ENCODE data around the gene AHRR. TPM values are rescaled to one million over a fixed set of nuclear protein-coding genes. Genes with fewer than 3 reads are reported as not detected.

The AHRR gene
- polyA plus RNA-seq, 2 of the 4 experiments (the other 2 are of a cell fraction): 1.2 to 1.7 TPM

GRCh38 chr5:332843-333242, 11.3 kb downstream of the AHRR start:
- TF ChIP-seq HOXA7 (CRISPR knock-in tag; IDR thresholded peaks at IDR 0.05) (no peak), TFCP2L1 (CRISPR knock-in tag; IDR thresholded peaks at IDR 0.05) (no peak), RNF2 (IDR thresholded peaks at IDR 0.05; ENCODE audit: borderline replicate concordance, low read depth) (no peak), MYC (IDR thresholded peaks at IDR 0.05; ENCODE audit: borderline replicate concordance, low read length) (no peak), E2F6 (IDR thresholded peaks at IDR 0.05; ENCODE audit: borderline replicate concordance, low read depth) (no peak), ATOH8 (CRISPR knock-in tag; IDR thresholded peaks at IDR 0.05; ENCODE audit: low read depth) (no peak), ZFP36 (IDR thresholded peaks at IDR 0.05; ENCODE audit: borderline replicate concordance, partially characterized antibody) (no peak), CHD4 (IDR thresholded peaks at IDR 0.05; ENCODE audit: borderline replicate concordance) (no peak), ZSCAN20 (CRISPR knock-in tag; IDR thresholded peaks at IDR 0.05) (no peak), RFX5 (IDR thresholded peaks at IDR 0.05) (no peak), CTCF (IDR thresholded peaks at IDR 0.05) (no peak), SREBF2 (IDR thresholded peaks at IDR 0.05) (no peak), TP53 (CRISPR knock-in tag; IDR thresholded peaks at IDR 0.05) (no peak), HOXB13 (CRISPR knock-in tag; IDR thresholded peaks at IDR 0.05; ENCODE audit: low read depth) (no peak), PBX3 (IDR thresholded peaks at IDR 0.05) (no peak), FOXS1 (CRISPR knock-in tag; IDR thresholded peaks at IDR 0.05) (no peak), CHD2 (IDR thresholded peaks at IDR 0.05; ENCODE audit: low read length, partially characterized antibody) (no peak), MAX (IDR thresholded peaks at IDR 0.05) (no peak)
- no peak overlapping the region for H3K27ac ChIP-seq
- H3K9me3 ChIP-seq: no peaks in the 10 kb centered on the region
- ChIA-PET POLR2A (no interaction called here), CTCF (no interaction called here)
- DNase-seq (ENCODE audit: low read depth in 1 of 2, low spot score in 1 of 2): no peak
- no peak for ATAC-seq
- no peaks in the 10 kb centered on the region for H3K4me1 ChIP-seq
- 91% methylated on average over 5 of the region's 5 CpGs for WGBS (ENCODE audit: missing lambda C conversion rate)
- H3K4me2 ChIP-seq: no peak overlapping the region
- no peak overlapping the region for H3K4me3 ChIP-seq
- FAIRE-seq: no peak

- no peak for DNase-seq (ENCODE audit: low read depth in 1 of 2, low spot score in 1 of 2)
- Histone ChIP-seq H3K9me3 (no peaks in the 10 kb centered on the region), H3K27ac (no peak overlapping the region), H3K4me1 (no peaks in the 10 kb centered on the region), H3K4me2 (no peak overlapping the region), H3K4me3 (no peak overlapping the region)
- CTCF ChIA-PET: no interaction called here
- ATAC-seq: no peak
- POLR2A ChIA-PET: no interaction called here
- TF ChIP-seq EP300 (IDR thresholded peaks at IDR 0.05): no peak
- TF ChIP-seq POLR2A (IDR thresholded peaks at IDR 0.05; ENCODE audit: low read length): no peak
- TF ChIP-seq FOXS1 (CRISPR knock-in tag; IDR thresholded peaks at IDR 0.05): no peak
- TF ChIP-seq CTCF (IDR thresholded peaks at IDR 0.05): no peak
- TF ChIP-seq TP53 (CRISPR knock-in tag; IDR thresholded peaks at IDR 0.05): no peak
- TF ChIP-seq NFE2L2 (conservative IDR thresholded peaks at IDR 0.05; ENCODE audit: low read length): no peak
- TF ChIP-seq USF2 (IDR thresholded peaks at IDR 0.05): no peak
- TF ChIP-seq HEYL (CRISPR knock-in tag; IDR thresholded peaks at IDR 0.05): no peak
- TF ChIP-seq RCOR1 (IDR thresholded peaks at IDR 0.05; ENCODE audit: low read depth, low read length): no peak
- TF ChIP-seq MYC (IDR thresholded peaks at IDR 0.05; ENCODE audit: borderline replicate concordance, low read length): no peak
- TF ChIP-seq CBX2 (IDR thresholded peaks at IDR 0.05; ENCODE audit: borderline replicate concordance, low read depth): no peak
- no peak for TF ChIP-seq HOXB5 (CRISPR knock-in tag; IDR thresholded peaks at IDR 0.05)
- TF ChIP-seq ZNF302 (CRISPR knock-in tag; IDR thresholded peaks at IDR 0.05): no peak
- TF ChIP-seq KDM1A (IDR thresholded peaks at IDR 0.05; ENCODE audit: low read depth): no peak
- no peak for TF ChIP-seq CBX8 (IDR thresholded peaks at IDR 0.05)
- TF ChIP-seq PHF8 (IDR thresholded peaks at IDR 0.05; ENCODE audit: borderline replicate concordance, low read depth): no peak
- TF ChIP-seq MAX (IDR thresholded peaks at IDR 0.05): no peak
- TF ChIP-seq CEBPB (IDR thresholded peaks at IDR 0.05): no peak
- TF ChIP-seq RARB (CRISPR knock-in tag; IDR thresholded peaks at IDR 0.05): no peak
- 84% methylated on average over 2 of the region's 2 CpGs for WGBS (ENCODE audit: missing lambda C conversion rate)
- FAIRE-seq: no peak
Measured at GRCh38 chr5:333945-334344, 12.4 kb downstream of the AHRR start.
